IMR-90 (cell line): ENCODE results near the gene IRAK2.

Experiments
- CEBPB ChIP-seq: IDR thresholded peaks from 2 replicates; pipeline ENCODE4 v1.6.1; 2012; ENCODE audit warnings: low read depth, low read length, improper control_type of control experiment
- MAFK ChIP-seq: IDR thresholded peaks from 2 replicates; pipeline ENCODE4 v1.6.1; 2012; ENCODE audit warnings: low read depth, low read length, improper control_type of control experiment
- MXI1 ChIP-seq: IDR thresholded peaks from 2 replicates; pipeline ENCODE4 v1.6.1; 2012; ENCODE audit warnings: low read depth, mild to moderate bottlenecking, low read length, moderate library complexity, borderline replicate concordance
- POLR2A ChIP-seq: IDR thresholded peaks from 2 replicates; pipeline ENCODE4 v1.6.1; 2012; ENCODE audit warnings: mild to moderate bottlenecking, low read depth, low read length
- RAD21 ChIP-seq: IDR thresholded peaks from 2 replicates; pipeline ENCODE4 v1.6.1; 2012; ENCODE audit warnings: low read length, improper control_type of control experiment
- RCOR1 ChIP-seq: IDR thresholded peaks from 2 replicates; pipeline ENCODE4 v1.6.1; 2012; ENCODE audit warnings: mild to moderate bottlenecking, low read length, improper control_type of control experiment; ENCODE audit not compliant: insufficient replicate concordance
- RFX5 ChIP-seq: IDR thresholded peaks from 2 replicates; pipeline ENCODE4 v1.8.0; 2012; ENCODE audit warnings: low read depth, mild to moderate bottlenecking, low read length, moderate library complexity
- TF ChIP-seq, protein P1 (sequence below): conservative IDR thresholded peaks from 2 replicates; pipeline ENCODE4 v1.5.1; 2012; ENCODE audit warnings: mild to moderate bottlenecking, low read depth, low read length, improper control_type of control experiment
- TF ChIP-seq, protein P2 (sequence below): fragments of 150-350 bp; IDR thresholded peaks from 2 replicates; pipeline ENCODE4 v1.6.1; 2017; ENCODE audit warnings: mild to moderate bottlenecking, antibody characterized with exemption, low read length, low read depth

DNA sequence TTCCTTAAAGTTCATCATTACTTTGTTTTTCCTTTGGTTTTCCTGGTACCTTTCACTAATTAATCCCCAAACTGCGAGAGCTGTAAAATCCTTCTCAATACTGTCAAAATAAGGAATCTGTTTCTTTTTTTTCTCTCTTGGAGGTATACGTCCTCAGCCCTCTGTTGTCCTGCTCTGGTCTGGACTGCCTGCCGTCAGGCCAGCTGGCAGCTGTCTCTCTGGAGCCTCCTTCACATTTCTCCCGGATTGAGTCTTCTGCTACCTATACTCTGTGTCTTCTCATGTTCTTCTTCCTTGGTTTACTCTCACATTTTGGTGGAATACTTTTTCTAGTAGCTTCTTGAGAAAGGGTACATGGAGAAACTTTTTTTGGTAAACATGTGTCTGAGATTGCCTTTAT, 97.3 kb downstream of the IRAK2 start:
- TF ChIP-seq, protein P1, sequence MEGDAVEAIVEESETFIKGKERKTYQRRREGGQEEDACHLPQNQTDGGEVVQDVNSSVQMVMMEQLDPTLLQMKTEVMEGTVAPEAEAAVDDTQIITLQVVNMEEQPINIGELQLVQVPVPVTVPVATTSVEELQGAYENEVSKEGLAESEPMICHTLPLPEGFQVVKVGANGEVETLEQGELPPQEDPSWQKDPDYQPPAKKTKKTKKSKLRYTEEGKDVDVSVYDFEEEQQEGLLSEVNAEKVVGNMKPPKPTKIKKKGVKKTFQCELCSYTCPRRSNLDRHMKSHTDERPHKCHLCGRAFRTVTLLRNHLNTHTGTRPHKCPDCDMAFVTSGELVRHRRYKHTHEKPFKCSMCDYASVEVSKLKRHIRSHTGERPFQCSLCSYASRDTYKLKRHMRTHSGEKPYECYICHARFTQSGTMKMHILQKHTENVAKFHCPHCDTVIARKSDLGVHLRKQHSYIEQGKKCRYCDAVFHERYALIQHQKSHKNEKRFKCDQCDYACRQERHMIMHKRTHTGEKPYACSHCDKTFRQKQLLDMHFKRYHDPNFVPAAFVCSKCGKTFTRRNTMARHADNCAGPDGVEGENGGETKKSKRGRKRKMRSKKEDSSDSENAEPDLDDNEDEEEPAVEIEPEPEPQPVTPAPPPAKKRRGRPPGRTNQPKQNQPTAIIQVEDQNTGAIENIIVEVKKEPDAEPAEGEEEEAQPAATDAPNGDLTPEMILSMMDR = no peak
- TF ChIP-seq RFX5 (no peak), POLR2A (no peak), MAFK (no peak), RCOR1 (no peak), RAD21 (no peak), MXI1 (no peak), CEBPB (no peak)
- TF ChIP-seq, protein P2, sequence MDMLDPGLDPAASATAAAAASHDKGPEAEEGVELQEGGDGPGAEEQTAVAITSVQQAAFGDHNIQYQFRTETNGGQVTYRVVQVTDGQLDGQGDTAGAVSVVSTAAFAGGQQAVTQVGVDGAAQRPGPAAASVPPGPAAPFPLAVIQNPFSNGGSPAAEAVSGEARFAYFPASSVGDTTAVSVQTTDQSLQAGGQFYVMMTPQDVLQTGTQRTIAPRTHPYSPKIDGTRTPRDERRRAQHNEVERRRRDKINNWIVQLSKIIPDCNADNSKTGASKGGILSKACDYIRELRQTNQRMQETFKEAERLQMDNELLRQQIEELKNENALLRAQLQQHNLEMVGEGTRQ = no peak
